WERI-Rb-1 (cell line): ENCODE results near the gene EPB41L4B.

Experiments
- DNase-seq: peaks from one replicate; pipeline ENCODE4 v3.0.0-alpha.2; 2020
- H3K27ac ChIP-seq: fragments of 250-450 bp; sonication (Bioruptor Pico); 2 replicates; pipeline ENCODE4 v1.5.1; 2020; ENCODE audit warnings: mild to moderate bottlenecking, moderate library complexity
- H3K27me3 ChIP-seq: fragments of 250-450 bp; sonication (Bioruptor Pico); 2 replicates; pipeline ENCODE4 v1.5.1; 2021; ENCODE audit warnings: mild to moderate bottlenecking, low read depth, moderate library complexity; ENCODE audit not compliant: insufficient read depth, severe bottlenecking
- H3K36me3 ChIP-seq: fragments of 250-450 bp; sonication (Bioruptor Pico); 2 replicates; pipeline ENCODE4 v1.5.1; 2020; ENCODE audit warnings: mild to moderate bottlenecking, moderate library complexity
- H3K4me3 ChIP-seq: 2 replicates; pipeline ENCODE4 v1.5.1; 2011; ENCODE audit warnings: low read depth, mild to moderate bottlenecking, control low read depth, low read length
- H3K9me3 ChIP-seq: fragments of 250-450 bp; sonication (Bioruptor Pico); 2 replicates; pipeline ENCODE4 v1.5.1; 2021; ENCODE audit warnings: mild to moderate bottlenecking, moderate library complexity; ENCODE audit not compliant: severe bottlenecking
- CTCF ChIP-seq: IDR thresholded peaks from 2 replicates; pipeline ENCODE4 v1.5.1; 2011; ENCODE audit warnings: low read depth, mild to moderate bottlenecking, control low read depth, inconsistent platforms, low read length

The EPB41L4B gene

GRCh38 chr9:109336409-109336808 lies 15.6 kb upstream of the EPB41L4B start:
- Histone ChIP-seq H3K4me3 (no peak overlapping the region), H3K9me3 (no peaks in the 10 kb centered on the region), H3K36me3 (no peaks in the 10 kb centered on the region), H3K27ac (no peak overlapping the region), H3K27me3 (no peaks in the 10 kb centered on the region)
- no peak for DNase-seq
- no peak for TF ChIP-seq CTCF

- Histone ChIP-seq H3K4me3 (no peak overlapping the region), H3K27me3 (no peaks in the 10 kb centered on the region), H3K9me3 (no peaks in the 10 kb centered on the region), H3K27ac (no peak overlapping the region), H3K36me3 (no peaks in the 10 kb centered on the region)
- DNase-seq, result no peak
- TF ChIP-seq CTCF, result no peak
These were observed 15.1 kb upstream of the EPB41L4B start for GRCh38 chr9:109335929-109336328.

GRCh38 chr9:109335121-109335520 lies 14.3 kb upstream of the EPB41L4B start:
- no peak overlapping the region for H3K27ac ChIP-seq
- no peaks in the 10 kb centered on the region for H3K9me3 ChIP-seq
- H3K36me3 ChIP-seq, result no peaks in the 10 kb centered on the region
- H3K27me3 ChIP-seq, result no peaks in the 10 kb centered on the region
- no peak overlapping the region for H3K4me3 ChIP-seq
- DNase-seq, result no peak
- TF ChIP-seq CTCF, result no peak

- Histone ChIP-seq H3K9me3 (no peaks in the 10 kb centered on the region), H3K4me3 (no peak overlapping the region), H3K36me3 (no peaks in the 10 kb centered on the region), H3K27ac (no peak overlapping the region), H3K27me3 (no peaks in the 10 kb centered on the region)
- no peak for DNase-seq
- no peak for TF ChIP-seq CTCF
These were observed 10.5 kb upstream of the EPB41L4B start for GRCh38 chr9:109331353-109331752.

GRCh38 chr9:109329638-109330258 lies 8.9 kb upstream of the EPB41L4B start:
- Histone ChIP-seq H3K27ac (no peak overlapping the region), H3K36me3 (no peaks in the 10 kb centered on the region), H3K27me3 (no peaks in the 10 kb centered on the region), H3K4me3 (no peak overlapping the region), H3K9me3 (no peaks in the 10 kb centered on the region)
- DNase-seq, result no peak
- no peak for TF ChIP-seq CTCF
